ENCODE results near the gene TDRD9. TPM values are rescaled to one million over a fixed set of nuclear protein-coding genes. Genes with fewer than 3 reads are reported as not detected.

Gene TDRD9
- total RNA-seq, 1 donor from 2014 or later, result 6.5 TPM

DNA sequence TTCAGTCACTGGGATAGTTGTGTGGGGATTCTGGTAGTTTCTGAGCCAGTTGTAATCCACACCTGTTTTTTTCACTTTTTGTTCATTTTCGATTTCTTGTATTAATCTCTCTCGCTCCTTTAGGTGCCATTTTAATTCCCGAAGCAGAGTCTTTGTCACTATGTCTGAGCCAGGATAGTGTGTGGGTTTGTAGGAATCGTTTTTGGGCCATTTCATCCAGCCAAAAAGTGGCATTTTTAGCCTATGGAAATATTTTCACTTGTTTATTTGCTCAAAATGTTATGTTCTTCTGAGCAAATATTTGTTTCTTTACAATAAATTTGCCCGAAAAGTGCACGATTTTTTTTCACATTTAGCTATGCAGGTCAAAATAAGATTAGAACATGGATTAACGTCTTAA is 13.2 kb downstream of the TDRD9 start:
- Histone ChIP-seq H3K4me3 (ENCODE audit: low read depth, low read length) (no peak overlapping the region), H3K27me3 (ENCODE audit: control insufficient read depth, insufficient read depth, low read length) (no peaks in the 10 kb centered on the region), H3K36me3 (ENCODE audit: control insufficient read depth, insufficient read depth, low read length) (no peaks in the 10 kb centered on the region)
- TF ChIP-seq, protein P1, sequence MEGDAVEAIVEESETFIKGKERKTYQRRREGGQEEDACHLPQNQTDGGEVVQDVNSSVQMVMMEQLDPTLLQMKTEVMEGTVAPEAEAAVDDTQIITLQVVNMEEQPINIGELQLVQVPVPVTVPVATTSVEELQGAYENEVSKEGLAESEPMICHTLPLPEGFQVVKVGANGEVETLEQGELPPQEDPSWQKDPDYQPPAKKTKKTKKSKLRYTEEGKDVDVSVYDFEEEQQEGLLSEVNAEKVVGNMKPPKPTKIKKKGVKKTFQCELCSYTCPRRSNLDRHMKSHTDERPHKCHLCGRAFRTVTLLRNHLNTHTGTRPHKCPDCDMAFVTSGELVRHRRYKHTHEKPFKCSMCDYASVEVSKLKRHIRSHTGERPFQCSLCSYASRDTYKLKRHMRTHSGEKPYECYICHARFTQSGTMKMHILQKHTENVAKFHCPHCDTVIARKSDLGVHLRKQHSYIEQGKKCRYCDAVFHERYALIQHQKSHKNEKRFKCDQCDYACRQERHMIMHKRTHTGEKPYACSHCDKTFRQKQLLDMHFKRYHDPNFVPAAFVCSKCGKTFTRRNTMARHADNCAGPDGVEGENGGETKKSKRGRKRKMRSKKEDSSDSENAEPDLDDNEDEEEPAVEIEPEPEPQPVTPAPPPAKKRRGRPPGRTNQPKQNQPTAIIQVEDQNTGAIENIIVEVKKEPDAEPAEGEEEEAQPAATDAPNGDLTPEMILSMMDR (IDR thresholded peaks at IDR 0.05; ENCODE audit: insufficient read depth, low read length, poor library complexity, severe bottlenecking), result no peak
- no peak for DNase-seq (ENCODE audit: low read depth)

DNA sequence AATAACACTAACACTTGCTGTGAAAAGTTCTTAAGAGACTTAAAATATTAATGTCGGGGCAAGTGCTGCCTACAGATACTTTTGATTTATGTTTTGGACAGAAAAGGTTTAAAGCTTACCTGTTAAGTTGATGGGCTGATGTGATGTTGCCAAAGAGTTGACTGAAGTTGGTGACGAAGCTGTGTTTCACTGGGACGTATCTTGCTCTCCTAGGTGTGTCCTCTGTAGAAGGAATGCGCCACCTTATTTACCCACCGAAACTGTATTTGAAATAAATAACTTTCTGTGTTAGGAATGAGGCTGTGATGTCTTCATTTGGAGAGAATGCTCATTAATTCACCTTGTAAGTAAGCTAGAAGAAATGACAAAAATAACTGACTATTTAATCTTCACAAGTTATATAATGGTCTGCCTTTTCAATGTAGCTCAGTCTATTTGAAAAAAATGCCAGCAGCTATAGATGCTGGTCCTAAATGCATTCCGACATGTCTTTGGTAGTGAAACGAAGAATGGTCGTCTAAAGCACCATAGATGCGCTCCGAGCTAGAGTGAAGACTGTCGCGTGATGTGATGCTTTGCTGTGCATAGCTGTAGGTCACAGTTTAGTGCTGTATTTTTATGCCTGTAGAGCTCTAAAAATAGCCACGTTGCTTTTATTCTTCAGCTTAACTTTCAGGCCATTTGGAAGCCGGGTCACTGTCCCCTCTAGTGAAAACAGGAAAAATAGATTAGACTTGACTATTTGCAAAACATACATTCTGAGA is 13.9 kb downstream of the TDRD9 start, which contains the start of gene RD3L:
RD3L (minus strand) TSS at position 557 of the 764 bp plus-strand sequence. CDS start 834 bp downstream, outside the sequence.
- Histone ChIP-seq H3K36me3 (ENCODE audit: control insufficient read depth, insufficient read depth, low read length) (no peaks in the 10 kb centered on the region), H3K27me3 (ENCODE audit: control insufficient read depth, insufficient read depth, low read length) (no peaks in the 10 kb centered on the region), H3K4me3 (ENCODE audit: low read depth, low read length) (no peak within 1 kb of the TSS)
- TF ChIP-seq, protein P1 (IDR thresholded peaks at IDR 0.05; ENCODE audit: insufficient read depth, low read length, poor library complexity, severe bottlenecking), result no peak
- no peak for DNase-seq (ENCODE audit: low read depth)

DNA sequence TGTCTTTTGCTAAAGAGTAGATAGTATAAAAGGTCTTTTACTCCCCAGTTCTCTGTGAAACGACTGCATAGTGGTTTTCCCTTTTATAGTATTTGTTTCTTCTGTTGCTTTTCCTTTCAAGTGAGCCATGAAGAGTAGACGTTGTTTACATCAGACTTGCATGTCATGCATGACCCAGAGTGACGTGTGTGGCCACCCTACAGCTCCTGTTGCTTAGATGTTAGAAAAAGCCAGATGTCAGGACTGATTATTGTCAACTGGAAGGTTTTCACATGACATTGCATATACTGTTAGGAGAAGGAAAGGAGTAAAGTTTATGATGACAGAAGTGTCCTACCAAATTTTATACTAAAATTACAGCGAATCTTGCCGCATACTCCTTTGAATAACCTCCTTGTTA is 15.4 kb downstream of the TDRD9 start:
- H3K27me3 ChIP-seq (ENCODE audit: control insufficient read depth, insufficient read depth, low read length), result no peaks in the 10 kb centered on the region
- no peak for DNase-seq (ENCODE audit: low read depth)
- TF ChIP-seq, protein P1 (IDR thresholded peaks at IDR 0.05; ENCODE audit: insufficient read depth, low read length, poor library complexity, severe bottlenecking), result no peak
- H3K36me3 ChIP-seq (ENCODE audit: control insufficient read depth, insufficient read depth, low read length), result no peaks in the 10 kb centered on the region
- no peak overlapping the region for H3K4me3 ChIP-seq (ENCODE audit: low read depth, low read length)

DNA sequence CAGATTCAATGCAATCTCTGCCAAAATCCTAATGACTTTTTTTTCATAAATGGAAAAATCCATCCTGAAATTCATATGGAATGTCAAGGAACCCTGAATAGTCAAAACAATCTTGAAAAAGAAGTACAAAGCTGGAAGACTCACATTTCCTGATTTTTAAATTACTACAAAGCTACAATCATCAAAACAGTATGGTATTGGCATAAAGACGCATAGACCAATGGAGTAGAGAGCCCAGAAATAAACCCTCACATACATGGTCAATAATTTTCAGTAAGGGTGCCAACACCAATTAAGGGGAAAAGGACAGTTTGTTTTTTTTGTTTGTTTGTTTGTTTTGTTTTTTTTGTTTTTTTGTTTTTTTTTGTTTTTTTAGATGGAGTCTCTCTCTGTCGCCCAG is 18.7 kb downstream of the TDRD9 start:
- TF ChIP-seq, protein P1 (IDR thresholded peaks at IDR 0.05; ENCODE audit: insufficient read depth, low read length, poor library complexity, severe bottlenecking), result no peak
- Histone ChIP-seq H3K27me3 (ENCODE audit: control insufficient read depth, insufficient read depth, low read length) (no peaks in the 10 kb centered on the region), H3K4me3 (ENCODE audit: low read depth, low read length) (no peak overlapping the region), H3K36me3 (ENCODE audit: control insufficient read depth, insufficient read depth, low read length) (no peaks in the 10 kb centered on the region)
- DNase-seq (ENCODE audit: low read depth), result no peak

DNA sequence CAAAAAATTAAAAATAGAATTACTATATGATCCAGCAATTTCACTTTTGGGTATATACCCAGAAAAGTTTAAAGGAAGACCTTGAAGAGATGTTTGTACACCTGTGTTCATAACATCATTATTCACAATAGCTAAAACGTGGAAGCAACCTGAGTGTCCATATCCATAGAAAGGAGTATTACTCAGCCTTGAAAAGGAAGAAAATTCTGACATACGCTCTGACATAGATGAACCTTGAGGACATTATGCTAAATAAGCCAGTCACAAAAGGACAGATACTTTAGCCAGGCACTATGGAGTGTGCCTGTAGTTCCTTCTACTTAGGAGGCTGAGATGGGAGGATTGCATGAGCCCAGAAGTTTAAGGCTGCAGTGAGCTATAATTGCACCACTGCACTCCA is 20.2 kb downstream of the TDRD9 start:
- H3K36me3 ChIP-seq (ENCODE audit: control insufficient read depth, insufficient read depth, low read length), result no peaks in the 10 kb centered on the region
- H3K4me3 ChIP-seq (ENCODE audit: low read depth, low read length), result no peak overlapping the region
- DNase-seq (ENCODE audit: low read depth), result no peak
- TF ChIP-seq, protein P1 (IDR thresholded peaks at IDR 0.05; ENCODE audit: insufficient read depth, low read length, poor library complexity, severe bottlenecking), result no peak
- no peaks in the 10 kb centered on the region for H3K27me3 ChIP-seq (ENCODE audit: control insufficient read depth, insufficient read depth, low read length)
